Thoracic aorta (tissue), 2 donors: ENCODE results near the gene CXCL12. TPM values are rescaled to one million over a fixed set of nuclear protein-coding genes. Genes with fewer than 3 reads are reported as not detected.

Experiments used
- ATAC-seq: fragments of 150-250 bp; one replicate; pipeline ENCODE4 v1.8.0; 2017; ENCODE audit warnings: low read depth; ENCODE audit not compliant: insufficient number of reproducible peaks, low FRiP score
- DNase-seq: peaks from one replicate; pipeline ENCODE4 v3.0.0-alpha.2; 2020; ENCODE audit warnings: low spot score
- H3K27ac ChIP-seq, 2 donors: fragments of 200-600 bp; sonication (generic); 1 replicate in 1 of 2; 2 replicates in 1 of 2; pipeline ENCODE4 v1.5.1; 2016; ENCODE audit warnings: mild to moderate bottlenecking in 2 of 2, moderate library complexity in 2 of 2
- H3K27me3 ChIP-seq: fragments of 200-600 bp; sonication (generic); replicated peaks from 2 replicates; pipeline ENCODE4 v1.6.0; 2016; ENCODE audit warnings: mild to moderate bottlenecking; ENCODE audit not compliant: insufficient read depth
- H3K36me3 ChIP-seq: fragments of 200-600 bp; sonication (generic); one replicate; pipeline ENCODE4 v1.5.1; 2016
- H3K4me1 ChIP-seq, 2 donors: fragments of 200-600 bp; sonication (generic); 1 replicate in 1 of 2; 2 replicates in 1 of 2; pipeline versions ENCODE4 v1.5.1 to v1.6.0; 2016; ENCODE audit warnings: low read depth in 2 of 2, mild to moderate bottlenecking in 1 of 2; ENCODE audit not compliant: control insufficient read depth in 1 of 2
- H3K4me3 ChIP-seq: fragments of 200-600 bp; sonication (generic); 2 replicates; pipeline ENCODE4 v1.5.1; 2016; ENCODE audit warnings: mild to moderate bottlenecking
- H3K9me3 ChIP-seq: fragments of 200-600 bp; sonication (generic); 2 replicates; pipeline ENCODE4 v1.5.1; 2016
- CTCF ChIP-seq: fragments of 200-600 bp; sonication (generic); IDR thresholded peaks from one replicate; pipeline ENCODE4 v1.5.1; 2019; ENCODE audit warnings: antibody characterized with exemption
- total RNA-seq, 2 donors: library from RNA; depleted of rRNA; stranded (reverse); fragments of >200 nt; gene quantifications; one replicate each; pipeline versions ENCODE4 v1.1.0 to v1.2.3, GENCODE V29; 2016

CXCL12 gene
- 100 to 1,000 TPM; 149 to 169 TPM for total RNA-seq

- Histone ChIP-seq H3K27me3 (no peaks in the 10 kb centered on the region), H3K4me3 (peak within 1 kb of the TSS; percentile 79), H3K27ac (peak within 1 kb of the TSS in 1 of 2 donors; percentile 22), H3K4me1 (peaks cover 0 to 46% of the 10 kb centered on the region in 2 donors), H3K9me3 (no peaks in the 10 kb centered on the region), H3K36me3 (no peaks in the 10 kb centered on the region)
- TF ChIP-seq CTCF: no peak
- DNase-seq: no peak
- ATAC-seq: no peak
Observed at GRCh38 chr10:44385026-44385695, at the start of gene CXCL12. Gene CXCL12 (minus strand): TSS chr10:44385097. CDS start chr10:44385005, 92 bp downstream.

- Histone ChIP-seq H3K27ac (no peak overlapping the region), H3K4me1 (no peaks in the 10 kb centered on the region), H3K9me3 (no peaks in the 10 kb centered on the region), H3K36me3 (no peaks in the 10 kb centered on the region), H3K4me3 (no peak overlapping the region), H3K27me3 (no peaks in the 10 kb centered on the region)
- ATAC-seq: no peak
- TF ChIP-seq CTCF: no peak
- DNase-seq: no peak
Observed at GRCh38 chr10:44427479-44427878, 42.6 kb upstream of the CXCL12 start.

- ATAC-seq: no peak
Observed at GRCh38 chr10:44427037-44427436, 42.1 kb upstream of the CXCL12 start.

GRCh38 chr10:44426247-44427034 is 41.5 kb upstream of the CXCL12 start:
- H3K27ac ChIP-seq: no peak overlapping the region
- H3K27me3 ChIP-seq: no peaks in the 10 kb centered on the region
- H3K4me3 ChIP-seq: no peak overlapping the region
- DNase-seq (no peak), ATAC-seq (no peak)
- H3K4me1 ChIP-seq: no peaks in the 10 kb centered on the region
- H3K36me3 ChIP-seq: no peaks in the 10 kb centered on the region
- no peaks in the 10 kb centered on the region for H3K9me3 ChIP-seq
- no peak for TF ChIP-seq CTCF

More at GRCh38 chr10:44427037-44427436, 42.1 kb upstream of the CXCL12 start:
- Histone ChIP-seq H3K27me3 (no peaks in the 10 kb centered on the region), H3K4me1 (no peaks in the 10 kb centered on the region), H3K36me3 (no peaks in the 10 kb centered on the region), H3K4me3 (no peak overlapping the region), H3K27ac (no peak overlapping the region), H3K9me3 (no peaks in the 10 kb centered on the region)
- no peak for DNase-seq
- TF ChIP-seq CTCF: no peak

- H3K27ac ChIP-seq: no peak overlapping the region
- no peaks in the 10 kb centered on the region for H3K27me3 ChIP-seq
- H3K4me1 ChIP-seq: no peaks in the 10 kb centered on the region
- no peaks in the 10 kb centered on the region for H3K36me3 ChIP-seq
- DNase-seq: no peak
- TF ChIP-seq CTCF: no peak
- H3K9me3 ChIP-seq: no peaks in the 10 kb centered on the region
- ATAC-seq: no peak
- no peak overlapping the region for H3K4me3 ChIP-seq
Observed at GRCh38 chr10:44425466-44425865, 40.6 kb upstream of the CXCL12 start.
